SH-SY5Y (cell line): Measurements from ENCODE around the gene CROCC.

Experiments
- GATA2 ChIP-seq: IDR thresholded peaks from 2 replicates; pipeline ENCODE4 v1.6.1; 2011; ENCODE audit warnings: mild to moderate bottlenecking, low read depth, low read length
- GATA3 ChIP-seq: IDR thresholded peaks from 2 replicates; pipeline ENCODE4 v1.6.1; 2011; ENCODE audit warnings: low read depth, mild to moderate bottlenecking, low read length, moderate library complexity

GRCh38 chr1:16956775-16957174 is 35.0 kb downstream of the CROCC start:
- TF ChIP-seq GATA2 (no peak), GATA3 (no peak)
